HepG2 (cell line): Measurements from ENCODE around the gene ZFTA. TPM values are rescaled to one million over a fixed set of nuclear protein-coding genes. Genes with fewer than 3 reads are reported as not detected.

Source experiments
- DNMT3B ChIP-seq: conservative IDR thresholded peaks from 2 replicates; pipeline ENCODE4 v1.6.1; 2016; ENCODE audit warnings: missing biosample characterization, control low read depth
- PAX8 ChIP-seq: sonication (generic); formaldehyde crosslinking; IDR thresholded peaks from 2 replicates; pipeline ENCODE4 v1.8.0; 2022; ENCODE audit warnings: mild to moderate bottlenecking, missing genetic modification reagents, borderline replicate concordance
- REXO4 ChIP-seq: sonication (generic); formaldehyde crosslinking; IDR thresholded peaks from 2 replicates; pipeline ENCODE4 v1.8.0; 2022; ENCODE audit warnings: missing genetic modification reagents, mild to moderate bottlenecking, borderline replicate concordance
- SMAD9 ChIP-seq: sonication (generic); formaldehyde crosslinking; IDR thresholded peaks from 2 replicates; pipeline ENCODE4 v1.5.1; 2020; ENCODE audit warnings: mild to moderate bottlenecking, missing genetic modification reagents
- TBL1XR1 ChIP-seq: fragments of 150-350 bp; IDR thresholded peaks from 2 replicates; pipeline ENCODE4 v1.6.1; 2014; ENCODE audit warnings: borderline replicate concordance, low read length; ENCODE audit not compliant: partially characterized antibody
- TBX3 ChIP-seq: fragments of 450-650 bp; IDR thresholded peaks from 2 replicates; pipeline ENCODE4 v1.6.1; 2017; ENCODE audit warnings: antibody characterized with exemption, mild to moderate bottlenecking, inconsistent platforms, borderline replicate concordance
- ZNF33B ChIP-seq: sonication (generic); formaldehyde crosslinking; IDR thresholded peaks from 2 replicates; pipeline ENCODE4 v1.5.1; 2020; ENCODE audit warnings: mild to moderate bottlenecking, missing genetic modification reagents
- polyA plus RNA-seq, 8 experiments: library from polyadenylated mRNA; depleted of rRNA in 3 of 8; stranded (reverse) in 7 of 8; unstranded in 1 of 8; fragments of >200 nt; fragmentation: Illumina TruSeq in 4 of 8; extraction: Trizol in 4 of 8; gene quantifications; 2 replicates each; pipeline versions ENCODE4 v1.2.1 to v1.2.3, GENCODE V29; 2011 to 2016; ENCODE audit warnings: low read depth in 4 of 8, missing spikeins in 1 of 8, mixed read lengths in 1 of 8; ENCODE audit not compliant: insufficient read depth in 1 of 8
- total RNA-seq, 5 experiments: library from RNA; depleted of rRNA; stranded (reverse); fragments of >200 nt; fragmentation: Illumina TruSeq; extraction: Trizol; gene quantifications; 2 replicates each; pipeline ENCODE4 v1.2.3, GENCODE V29; 2016; ENCODE audit warnings: low read depth in 1 of 5
- TF ChIP-seq, protein P1 (sequence below): sonication (generic); formaldehyde crosslinking; IDR thresholded peaks from 2 replicates; pipeline ENCODE4 v1.4.0; 2020; ENCODE audit warnings: missing genetic modification reagents
- TF ChIP-seq, protein P2 (sequence below), 2 experiments: fragments of 450-650 bp in 1 of 2; sonication (generic) in 1 of 2; formaldehyde crosslinking in 1 of 2; IDR thresholded peaks; 2 replicates each; pipeline versions ENCODE4 v1.6.1 to v1.8.0; 2016 to 2022; ENCODE audit warnings: antibody characterized with exemption in 1 of 2, mild to moderate bottlenecking in 1 of 2, missing genetic modification reagents in 1 of 2
- TF ChIP-seq, protein P3 (sequence below): conservative IDR thresholded peaks from 2 replicates; pipeline ENCODE4 v1.6.1; 2018; ENCODE audit warnings: missing genetic modification reagents
- TF ChIP-seq, protein P4 (sequence below): fragments of 450-650 bp; IDR thresholded peaks from 2 replicates; pipeline ENCODE4 v1.6.1; 2016

Gene ZFTA
- total and polyA plus RNA-seq, 2 of the 13 experiments (the other 11 are each of a cell fraction or from before 2014, with no cell fraction given) = 3.9 to 10.4 TPM

DNA sequence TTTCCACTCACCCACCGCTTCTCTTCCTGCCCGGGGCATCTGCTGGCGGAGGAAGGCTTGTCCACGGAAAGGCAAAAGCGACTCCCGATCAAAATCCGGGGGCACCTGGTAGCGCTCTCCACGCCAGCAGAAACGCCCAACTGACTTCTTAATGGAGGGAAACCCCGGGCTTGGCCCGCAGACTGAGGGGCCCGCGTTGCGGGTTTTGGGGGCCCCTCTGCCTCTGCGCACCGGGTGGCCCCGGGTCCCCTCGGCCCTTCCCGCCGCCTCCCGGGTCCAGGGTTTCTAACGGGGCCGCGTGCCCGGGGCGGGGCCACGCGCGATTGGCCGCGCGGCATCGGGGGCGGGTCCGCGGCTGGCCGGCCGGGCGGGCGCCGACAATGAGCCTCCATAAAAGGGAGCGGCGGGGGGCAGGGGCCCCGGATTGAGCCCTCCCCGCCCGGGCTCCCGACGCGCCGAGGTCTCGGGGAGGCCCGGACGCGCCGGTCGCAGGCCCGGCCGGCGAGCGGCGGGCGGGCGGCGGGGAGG, 44.5 kb upstream of the ZFTA start, which contains the start of gene SPINDOC (continued):
- TF ChIP-seq, protein P1, sequence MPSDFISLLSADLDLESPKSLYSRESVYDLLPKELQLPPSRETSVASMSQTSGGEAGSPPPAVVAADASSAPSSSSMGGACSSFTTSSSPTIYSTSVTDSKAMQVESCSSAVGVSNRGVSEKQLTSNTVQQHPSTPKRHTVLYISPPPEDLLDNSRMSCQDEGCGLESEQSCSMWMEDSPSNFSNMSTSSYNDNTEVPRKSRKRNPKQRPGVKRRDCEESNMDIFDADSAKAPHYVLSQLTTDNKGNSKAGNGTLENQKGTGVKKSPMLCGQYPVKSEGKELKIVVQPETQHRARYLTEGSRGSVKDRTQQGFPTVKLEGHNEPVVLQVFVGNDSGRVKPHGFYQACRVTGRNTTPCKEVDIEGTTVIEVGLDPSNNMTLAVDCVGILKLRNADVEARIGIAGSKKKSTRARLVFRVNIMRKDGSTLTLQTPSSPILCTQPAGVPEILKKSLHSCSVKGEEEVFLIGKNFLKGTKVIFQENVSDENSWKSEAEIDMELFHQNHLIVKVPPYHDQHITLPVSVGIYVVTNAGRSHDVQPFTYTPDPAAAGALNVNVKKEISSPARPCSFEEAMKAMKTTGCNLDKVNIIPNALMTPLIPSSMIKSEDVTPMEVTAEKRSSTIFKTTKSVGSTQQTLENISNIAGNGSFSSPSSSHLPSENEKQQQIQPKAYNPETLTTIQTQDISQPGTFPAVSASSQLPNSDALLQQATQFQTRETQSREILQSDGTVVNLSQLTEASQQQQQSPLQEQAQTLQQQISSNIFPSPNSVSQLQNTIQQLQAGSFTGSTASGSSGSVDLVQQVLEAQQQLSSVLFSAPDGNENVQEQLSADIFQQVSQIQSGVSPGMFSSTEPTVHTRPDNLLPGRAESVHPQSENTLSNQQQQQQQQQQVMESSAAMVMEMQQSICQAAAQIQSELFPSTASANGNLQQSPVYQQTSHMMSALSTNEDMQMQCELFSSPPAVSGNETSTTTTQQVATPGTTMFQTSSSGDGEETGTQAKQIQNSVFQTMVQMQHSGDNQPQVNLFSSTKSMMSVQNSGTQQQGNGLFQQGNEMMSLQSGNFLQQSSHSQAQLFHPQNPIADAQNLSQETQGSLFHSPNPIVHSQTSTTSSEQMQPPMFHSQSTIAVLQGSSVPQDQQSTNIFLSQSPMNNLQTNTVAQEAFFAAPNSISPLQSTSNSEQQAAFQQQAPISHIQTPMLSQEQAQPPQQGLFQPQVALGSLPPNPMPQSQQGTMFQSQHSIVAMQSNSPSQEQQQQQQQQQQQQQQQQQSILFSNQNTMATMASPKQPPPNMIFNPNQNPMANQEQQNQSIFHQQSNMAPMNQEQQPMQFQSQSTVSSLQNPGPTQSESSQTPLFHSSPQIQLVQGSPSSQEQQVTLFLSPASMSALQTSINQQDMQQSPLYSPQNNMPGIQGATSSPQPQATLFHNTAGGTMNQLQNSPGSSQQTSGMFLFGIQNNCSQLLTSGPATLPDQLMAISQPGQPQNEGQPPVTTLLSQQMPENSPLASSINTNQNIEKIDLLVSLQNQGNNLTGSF = no peak
- TF ChIP-seq ZNF33B (no peak), PAX8 (CRISPR knock-in tag) (no peak), REXO4 (CRISPR knock-in tag) (no peak), TBX3 (no peak), DNMT3B (CRISPR knock-in tag) (no peak), TBL1XR1 (no peak), SMAD9 (CRISPR knock-in tag) (no peak)
- TF ChIP-seq, protein P2, sequence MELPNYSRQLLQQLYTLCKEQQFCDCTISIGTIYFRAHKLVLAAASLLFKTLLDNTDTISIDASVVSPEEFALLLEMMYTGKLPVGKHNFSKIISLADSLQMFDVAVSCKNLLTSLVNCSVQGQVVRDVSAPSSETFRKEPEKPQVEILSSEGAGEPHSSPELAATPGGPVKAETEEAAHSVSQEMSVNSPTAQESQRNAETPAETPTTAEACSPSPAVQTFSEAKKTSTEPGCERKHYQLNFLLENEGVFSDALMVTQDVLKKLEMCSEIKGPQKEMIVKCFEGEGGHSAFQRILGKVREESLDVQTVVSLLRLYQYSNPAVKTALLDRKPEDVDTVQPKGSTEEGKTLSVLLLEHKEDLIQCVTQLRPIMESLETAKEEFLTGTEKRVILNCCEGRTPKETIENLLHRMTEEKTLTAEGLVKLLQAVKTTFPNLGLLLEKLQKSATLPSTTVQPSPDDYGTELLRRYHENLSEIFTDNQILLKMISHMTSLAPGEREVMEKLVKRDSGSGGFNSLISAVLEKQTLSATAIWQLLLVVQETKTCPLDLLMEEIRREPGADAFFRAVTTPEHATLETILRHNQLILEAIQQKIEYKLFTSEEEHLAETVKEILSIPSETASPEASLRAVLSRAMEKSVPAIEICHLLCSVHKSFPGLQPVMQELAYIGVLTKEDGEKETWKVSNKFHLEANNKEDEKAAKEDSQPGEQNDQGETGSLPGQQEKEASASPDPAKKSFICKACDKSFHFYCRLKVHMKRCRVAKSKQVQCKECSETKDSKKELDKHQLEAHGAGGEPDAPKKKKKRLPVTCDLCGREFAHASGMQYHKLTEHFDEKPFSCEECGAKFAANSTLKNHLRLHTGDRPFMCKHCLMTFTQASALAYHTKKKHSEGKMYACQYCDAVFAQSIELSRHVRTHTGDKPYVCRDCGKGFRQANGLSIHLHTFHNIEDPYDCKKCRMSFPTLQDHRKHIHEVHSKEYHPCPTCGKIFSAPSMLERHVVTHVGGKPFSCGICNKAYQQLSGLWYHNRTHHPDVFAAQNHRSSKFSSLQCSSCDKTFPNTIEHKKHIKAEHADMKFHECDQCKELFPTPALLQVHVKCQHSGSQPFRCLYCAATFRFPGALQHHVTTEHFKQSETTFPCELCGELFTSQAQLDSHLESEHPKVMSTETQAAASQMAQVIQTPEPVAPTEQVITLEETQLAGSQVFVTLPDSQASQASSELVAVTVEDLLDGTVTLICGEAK (IDR thresholded peaks at IDR 0.05) = no peak
- TF ChIP-seq, protein P2 (CRISPR knock-in tag; IDR thresholded peaks at IDR 0.05) = no peak
- TF ChIP-seq, protein P3, sequence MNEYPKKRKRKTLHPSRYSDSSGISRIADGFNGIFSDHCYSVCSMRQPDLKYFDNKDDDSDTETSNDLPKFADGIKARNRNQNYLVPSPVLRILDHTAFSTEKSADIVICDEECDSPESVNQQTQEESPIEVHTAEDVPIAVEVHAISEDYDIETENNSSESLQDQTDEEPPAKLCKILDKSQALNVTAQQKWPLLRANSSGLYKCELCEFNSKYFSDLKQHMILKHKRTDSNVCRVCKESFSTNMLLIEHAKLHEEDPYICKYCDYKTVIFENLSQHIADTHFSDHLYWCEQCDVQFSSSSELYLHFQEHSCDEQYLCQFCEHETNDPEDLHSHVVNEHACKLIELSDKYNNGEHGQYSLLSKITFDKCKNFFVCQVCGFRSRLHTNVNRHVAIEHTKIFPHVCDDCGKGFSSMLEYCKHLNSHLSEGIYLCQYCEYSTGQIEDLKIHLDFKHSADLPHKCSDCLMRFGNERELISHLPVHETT (CRISPR knock-in tag) = no peak
- TF ChIP-seq, protein P4, sequence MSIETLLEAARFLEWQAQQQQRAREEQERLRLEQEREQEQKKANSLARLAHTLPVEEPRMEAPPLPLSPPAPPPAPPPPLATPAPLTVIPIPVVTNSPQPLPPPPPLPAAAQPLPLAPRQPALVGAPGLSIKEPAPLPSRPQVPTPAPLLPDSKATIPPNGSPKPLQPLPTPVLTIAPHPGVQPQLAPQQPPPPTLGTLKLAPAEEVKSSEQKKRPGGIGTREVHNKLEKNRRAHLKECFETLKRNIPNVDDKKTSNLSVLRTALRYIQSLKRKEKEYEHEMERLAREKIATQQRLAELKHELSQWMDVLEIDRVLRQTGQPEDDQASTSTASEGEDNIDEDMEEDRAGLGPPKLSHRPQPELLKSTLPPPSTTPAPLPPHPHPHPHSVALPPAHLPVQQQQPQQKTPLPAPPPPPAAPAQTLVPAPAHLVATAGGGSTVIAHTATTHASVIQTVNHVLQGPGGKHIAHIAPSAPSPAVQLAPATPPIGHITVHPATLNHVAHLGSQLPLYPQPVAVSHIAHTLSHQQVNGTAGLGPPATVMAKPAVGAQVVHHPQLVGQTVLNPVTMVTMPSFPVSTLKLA = no peak
